Activated naive CD4-positive, alpha-beta T cell treated with anti-CD3 and anti-CD28 coated beads, Interleukin-2, amount 50 U/mL, for 72 hours (primary cell): ENCODE measurements around the gene TAS2R5. TPM values are rescaled to one million over a fixed set of nuclear protein-coding genes. Genes with fewer than 3 reads are reported as not detected.
"Not testable (repeated sequence)": the region's sequence is repeated elsewhere in the genome, so short reads cannot be mapped to it uniquely, and the experiment has no call there.

Source experiments
- ATAC-seq, 2 donors: fragments of 150-1000 bp; cut with Tn5 transposase; 2 replicates each; pipeline ENCODE4 v1.10.0; 2021; ENCODE audit warnings: mild to moderate bottlenecking in 2 of 2, moderate library complexity in 2 of 2
- DNase-seq, 2 donors: peaks; one replicate each; pipeline ENCODE4 v3.0.0; 2021 to 2022; ENCODE audit warnings: low spot score in 2 of 2
- H3K27ac Mint-ChIP-seq, 2 donors: one replicate each; pipeline ENCODE4 v1.8.0; 2022; ENCODE audit warnings: mild to moderate bottlenecking in 2 of 2, mixed read lengths in 2 of 2
- H3K36me3 Mint-ChIP-seq, 2 donors: one replicate each; pipeline ENCODE4 v1.8.0; 2022; ENCODE audit warnings: mixed read lengths in 2 of 2
- H3K9me3 Mint-ChIP-seq, 2 donors: one replicate each; pipeline ENCODE4 v1.8.0; 2022; ENCODE audit warnings: mixed read lengths in 2 of 2
- total RNA-seq, 2 donors: library from RNA; stranded (reverse); gene quantifications; one replicate each; pipeline ENCODE4 v1.2.3, GENCODE V29; 2022

Gene TAS2R5
- total RNA-seq, result 1 to 10 TPM; 1.7 to 2.7 TPM

GRCh38 chr7:141789917-141790316 lies at the start of gene TAS2R5:
Gene TAS2R5, plus strand, starts transcription at chr7:141790217. Its CDS starts 145 bp downstream, at chr7:141790362.
- H3K9me3 Mint-ChIP-seq, result no peaks in the 10 kb centered on the region
- ATAC-seq (no peak), DNase-seq (no peak)
- H3K27ac Mint-ChIP-seq, result no peak within 1 kb of the TSS
- H3K36me3 Mint-ChIP-seq, result no peaks in the 10 kb centered on the region

- DNase-seq (no peak), ATAC-seq (no peak)
- Mint-ChIP-seq H3K27ac (peak overlapping the region in 1 of 2 donors; percentile 78), H3K9me3 (no peaks in the 10 kb centered on the region), H3K36me3 (peaks cover 39 to 48% of the 10 kb centered on the region in 2 donors)
Observed at GRCh38 chr7:141742229-141742628, 47.8 kb upstream of the TAS2R5 start.

- Mint-ChIP-seq H3K27ac (peak overlapping the region in 1 of 2 donors; percentile 67), H3K36me3 (peaks cover 24 to 47% of the 10 kb centered on the region in 2 donors), H3K9me3 (no peaks in the 10 kb centered on the region)
- DNase-seq (no peak), ATAC-seq (no peak)
Observed at GRCh38 chr7:141744131-141744530, 45.9 kb upstream of the TAS2R5 start.

GRCh38 chr7:141748396-141748795 lies 41.6 kb upstream of the TAS2R5 start:
- peaks cover 30 to 62% of the 10 kb centered on the region in 2 donors for H3K36me3 Mint-ChIP-seq
- H3K9me3 Mint-ChIP-seq, result peaks cover 14 to 17% of the 10 kb centered on the region in 2 donors
- no peak overlapping the region for H3K27ac Mint-ChIP-seq
- DNase-seq, result no peak
- ATAC-seq, result no peak

GRCh38 chr7:141751904-141752303 lies 38.1 kb upstream of the TAS2R5 start:
- peaks cover 14 to 17% of the 10 kb centered on the region in 2 donors for H3K9me3 Mint-ChIP-seq
- peaks cover 40 to 63% of the 10 kb centered on the region in 2 donors for H3K36me3 Mint-ChIP-seq
- ATAC-seq, DNase-seq, H3K27ac Mint-ChIP-seq: not testable (repeated sequence)

GRCh38 chr7:141752634-141753033 lies 37.4 kb upstream of the TAS2R5 start:
- Mint-ChIP-seq H3K9me3 (peaks cover 14 to 17% of the 10 kb centered on the region in 2 donors), H3K36me3 (peaks cover 40 to 68% of the 10 kb centered on the region in 2 donors), H3K27ac (no peak overlapping the region)
- ATAC-seq (no peak), DNase-seq (peak in 1 of 2 donors; percentile 25)

- ATAC-seq (no peak), DNase-seq (peak in 1 of 2 donors; percentile 38)
- Mint-ChIP-seq H3K27ac (no peak overlapping the region), H3K9me3 (peaks cover 14 to 16% of the 10 kb centered on the region in 2 donors), H3K36me3 (peaks cover 37 to 67% of the 10 kb centered on the region in 2 donors)
Observed at GRCh38 chr7:141754939-141755338, 35.1 kb upstream of the TAS2R5 start.

- Mint-ChIP-seq H3K36me3 (peaks cover 21 to 40% of the 10 kb centered on the region in 2 donors), H3K9me3 (no peaks in the 10 kb centered on the region), H3K27ac (peak within 1 kb of the TSS in 1 of 2 donors; percentile 92)
- DNase-seq (no peak), ATAC-seq (no peak)
Observed at GRCh38 chr7:141763797-141764196, 26.2 kb upstream of the TAS2R5 start, which contains the start of gene TAS2R3. Gene TAS2R3, plus strand, starts transcription at chr7:141764097. Its CDS starts 62 bp downstream, at chr7:141764159.

GRCh38 chr7:141770083-141770583 lies 19.9 kb upstream of the TAS2R5 start:
- not testable (repeated sequence) for H3K27ac Mint-ChIP-seq, H3K9me3 Mint-ChIP-seq, ATAC-seq, DNase-seq
- peaks cover 27 to 29% of the 10 kb centered on the region in 2 donors for H3K36me3 Mint-ChIP-seq

- peaks cover 20 to 25% of the 10 kb centered on the region in 2 donors for H3K36me3 Mint-ChIP-seq
- H3K27ac Mint-ChIP-seq, result peak within 1 kb of the TSS in 1 of 2 donors; percentile 88
- DNase-seq (no peak), ATAC-seq (no peak)
- H3K9me3 Mint-ChIP-seq, result peaks cover 4 to 6% of the 10 kb centered on the region in 2 donors
Observed at GRCh38 chr7:141776374-141776773, 13.6 kb upstream of the TAS2R5 start, which contains the start of gene TAS2R4. Gene TAS2R4, plus strand, starts transcription at chr7:141776674. Its CDS starts 1,815 bp downstream, at chr7:141778489.

- no peaks in the 10 kb centered on the region for H3K36me3 Mint-ChIP-seq
- DNase-seq (peak in 1 of 2 donors; percentile 9), ATAC-seq (peak; percentile 48 to 53)
- H3K27ac Mint-ChIP-seq, result no peak overlapping the region
- no peaks in the 10 kb centered on the region for H3K9me3 Mint-ChIP-seq
Observed at GRCh38 chr7:141785706-141786552, 4.1 kb upstream of the TAS2R5 start.

- no peaks in the 10 kb centered on the region for H3K9me3 Mint-ChIP-seq
- no peak for ATAC-seq
- no peaks in the 10 kb centered on the region for H3K36me3 Mint-ChIP-seq
- DNase-seq, result no peak
- H3K27ac Mint-ChIP-seq, result no peak overlapping the region
Observed at GRCh38 chr7:141788296-141788695, 1.7 kb upstream of the TAS2R5 start.

- no peaks in the 10 kb centered on the region for H3K9me3 Mint-ChIP-seq
- H3K27ac Mint-ChIP-seq, result no peak overlapping the region
- H3K36me3 Mint-ChIP-seq, result no peaks in the 10 kb centered on the region
- DNase-seq, result no peak
- no peak for ATAC-seq
Observed at GRCh38 chr7:141792526-141792925, 2.5 kb downstream of the TAS2R5 start.

- peaks cover 29 to 33% of the 10 kb centered on the region in 2 donors for H3K9me3 Mint-ChIP-seq
- ATAC-seq (no peak), DNase-seq (no peak)
- peaks cover 45 to 55% of the 10 kb centered on the region in 2 donors for H3K36me3 Mint-ChIP-seq
- H3K27ac Mint-ChIP-seq, result no peak overlapping the region
Observed at GRCh38 chr7:141820067-141820466, 30.1 kb downstream of the TAS2R5 start.

- DNase-seq, H3K27ac Mint-ChIP-seq, ATAC-seq: not testable (repeated sequence)
- H3K36me3 Mint-ChIP-seq, result peaks cover 46 to 58% of the 10 kb centered on the region in 2 donors
- H3K9me3 Mint-ChIP-seq, result peaks cover 29 to 34% of the 10 kb centered on the region in 2 donors
Observed at GRCh38 chr7:141822432-141822831, 32.4 kb downstream of the TAS2R5 start.

GRCh38 chr7:141837683-141838082 lies 47.7 kb downstream of the TAS2R5 start:
- DNase-seq, result no peak
- H3K36me3 Mint-ChIP-seq, result no peaks in the 10 kb centered on the region
- H3K9me3 Mint-ChIP-seq, result no peaks in the 10 kb centered on the region
- no peak overlapping the region for H3K27ac Mint-ChIP-seq
- no peak for ATAC-seq

- DNase-seq, result no peak
- Mint-ChIP-seq H3K27ac (no peak overlapping the region), H3K36me3 (no peaks in the 10 kb centered on the region), H3K9me3 (no peaks in the 10 kb centered on the region)
- ATAC-seq, result no peak
Observed at GRCh38 chr7:141838581-141838980, 48.6 kb downstream of the TAS2R5 start.
